ENCODE data around the gene NEK3. TPM values are rescaled to one million over a fixed set of nuclear protein-coding genes. Genes with fewer than 3 reads are reported as not detected.

Gene NEK3
- total RNA-seq, 1 donor from 2014 or later, result 10.9 TPM

GRCh38 chr13:52160053-52160452 lies 656 bp upstream of the NEK3 start:
- H3K27ac ChIP-seq, result peak overlapping the region; percentile 88
- TF ChIP-seq CTCF (IDR thresholded peaks at IDR 0.05), result no peak
- no peaks in the 10 kb centered on the region for H3K9me3 ChIP-seq
- H3K27me3 ChIP-seq (ENCODE audit: low read depth), result no peaks in the 10 kb centered on the region
- peak overlapping the region; percentile 86 for H3K4me3 ChIP-seq
- peaks cover 3% of the 10 kb centered on the region for H3K36me3 ChIP-seq
- DNase-seq (no peak), ATAC-seq (no peak)
- H3K4me1 ChIP-seq, result peaks cover 28% of the 10 kb centered on the region
- intact Hi-C loops (cut with DNase I), result no loop called here

GRCh38 chr13:52158629-52159158 lies 703 bp downstream of the NEK3 start:
- H3K36me3 ChIP-seq, result no peaks in the 10 kb centered on the region
- no peaks in the 10 kb centered on the region for H3K27me3 ChIP-seq (ENCODE audit: low read depth)
- peak overlapping the region; percentile 86 for H3K4me3 ChIP-seq
- peak; percentile 31 to 76 for ATAC-seq
- peak overlapping the region; percentile 88 for H3K27ac ChIP-seq
- no peak for TF ChIP-seq CTCF (IDR thresholded peaks at IDR 0.05)
- H3K9me3 ChIP-seq, result no peaks in the 10 kb centered on the region
- H3K4me1 ChIP-seq, result peaks cover 28% of the 10 kb centered on the region
- DNase-seq, result peak; percentile 46
- intact Hi-C loops (cut with DNase I), result no loop called here

- Histone ChIP-seq H3K4me1 (peaks cover 25% of the 10 kb centered on the region), H3K27me3 (ENCODE audit: low read depth) (no peaks in the 10 kb centered on the region), H3K36me3 (peaks cover 1% of the 10 kb centered on the region), H3K9me3 (no peaks in the 10 kb centered on the region), H3K4me3 (no peak overlapping the region), H3K27ac (no peak overlapping the region)
- TF ChIP-seq CTCF (IDR thresholded peaks at IDR 0.05), result no peak
- ATAC-seq, result no peak
- intact Hi-C loops (cut with DNase I), result no loop called here
- DNase-seq, result no peak
Observed at GRCh38 chr13:52156724-52157261, 2.6 kb downstream of the NEK3 start.

- no peak for TF ChIP-seq CTCF (IDR thresholded peaks at IDR 0.05)
- Histone ChIP-seq H3K4me1 (peaks cover 20% of the 10 kb centered on the region), H3K36me3 (peaks cover 15% of the 10 kb centered on the region), H3K9me3 (no peaks in the 10 kb centered on the region), H3K27ac (no peak overlapping the region), H3K27me3 (ENCODE audit: low read depth) (no peaks in the 10 kb centered on the region), H3K4me3 (no peak overlapping the region)
- no peak for DNase-seq
- no peak for ATAC-seq
- intact Hi-C loops (cut with DNase I), result no loop called here
Observed at GRCh38 chr13:52155177-52155576, 4.2 kb downstream of the NEK3 start.

- ATAC-seq, result no peak
- intact Hi-C loops (cut with DNase I), result no loop called here
- no peak overlapping the region for H3K4me3 ChIP-seq
- no peak for TF ChIP-seq CTCF (IDR thresholded peaks at IDR 0.05)
- H3K27ac ChIP-seq, result no peak overlapping the region
- DNase-seq, result no peak
- H3K9me3 ChIP-seq, result no peaks in the 10 kb centered on the region
- H3K36me3 ChIP-seq, result peaks cover 43% of the 10 kb centered on the region
- H3K27me3 ChIP-seq (ENCODE audit: low read depth), result no peaks in the 10 kb centered on the region
- no peaks in the 10 kb centered on the region for H3K4me1 ChIP-seq
Observed at GRCh38 chr13:52147225-52147624, 12.2 kb downstream of the NEK3 start.

Data from lower lobe of right lung (tissue), 2 donors.